Left ventricle myocardium inferior (tissue), 1 donor: Measurements from ENCODE around the gene NOC4L. TPM values are rescaled to one million over a fixed set of nuclear protein-coding genes. Genes with fewer than 3 reads are reported as not detected.
"Not testable (repeated sequence)": the region's sequence is repeated elsewhere in the genome, so short reads cannot be mapped to it uniquely, and the experiment has no call there.

Experiments
- DNase-seq: peaks from one replicate; pipeline ENCODE4 v3.0.0-alpha.2; 2020
- H3K27ac ChIP-seq: fragments of 200-600 bp; replicated peaks from 2 replicates; pipeline ENCODE4 v1.8.0; 2021
- H3K27me3 ChIP-seq: fragments of 200-600 bp; 2 replicates; pipeline ENCODE4 v1.8.0; 2021; ENCODE audit warnings: low read depth
- H3K36me3 ChIP-seq: fragments of 200-600 bp; 2 replicates; pipeline ENCODE4 v1.8.0; 2021
- H3K4me1 ChIP-seq: fragments of 200-600 bp; 2 replicates; pipeline ENCODE4 v1.8.0; 2021
- H3K4me3 ChIP-seq: fragments of 200-600 bp; 2 replicates; pipeline ENCODE4 v1.8.0; 2021; ENCODE audit warnings: mild to moderate bottlenecking, moderate library complexity
- H3K9me3 ChIP-seq: fragments of 200-600 bp; replicated peaks from 2 replicates; pipeline ENCODE4 v1.8.0; 2021
- intact Hi-C: fragments of 100-400 bp; cut with micrococcal nuclease; formaldehyde crosslinking; loops from one replicate; pipeline ENCODE4 v1.11.0; 2022
- long read RNA-seq: library from polyadenylated mRNA; unstranded; transcript quantifications from one replicate; pipeline ENCODE4 v2.0.0, GENCODE V29; 2021
- total RNA-seq: library from RNA; stranded (reverse); fragmentation: NEBNext Ultra II Directional; extraction: Animal tissue kit (Norgen Biotek cat#: 25700); gene quantifications from one replicate; pipeline ENCODE4 v1.2.1, GENCODE V29; 2021
- TF ChIP-seq, protein P1 (sequence below): fragments of 200-600 bp; IDR thresholded peaks from 2 replicates; pipeline ENCODE4 v1.8.0; 2021; ENCODE audit warnings: antibody characterized with exemption, mild to moderate bottlenecking, borderline replicate concordance
- donor health status: DM: no; HTN: yes; CAD: no; lungs with severe emphysema.

NOC4L gene
- total RNA-seq: 10.3 TPM
- long read RNA-seq, transcript NOC4L-201 (15 exons, 1,632 nt): major isoform, 21 of 32 reads
- long read RNA-seq, partial matches to known transcripts: 0 of 32 reads
- long read RNA-seq, other reads (novel, unspliced or antisense): 11 of 32 reads

GRCh38 chr12:132144115-132144809 lies at the start of gene NOC4L, which contains the start of gene DDX51:
TSS of gene NOC4L (plus strand) at chr12:132144457. CDS start at chr12:132144489, 32 bp downstream.
TSS of gene DDX51 (minus strand) at chr12:132144319. CDS start at chr12:132144296, 23 bp downstream.
- DNase-seq: peak; percentile 96
- no peaks in the 10 kb centered on the region for H3K27me3 ChIP-seq
- H3K4me1 ChIP-seq: peaks cover 34% of the 10 kb centered on the region
- no peaks in the 10 kb centered on the region for H3K9me3 ChIP-seq
- peaks cover 44% of the 10 kb centered on the region for H3K36me3 ChIP-seq
- TF ChIP-seq, protein P1, sequence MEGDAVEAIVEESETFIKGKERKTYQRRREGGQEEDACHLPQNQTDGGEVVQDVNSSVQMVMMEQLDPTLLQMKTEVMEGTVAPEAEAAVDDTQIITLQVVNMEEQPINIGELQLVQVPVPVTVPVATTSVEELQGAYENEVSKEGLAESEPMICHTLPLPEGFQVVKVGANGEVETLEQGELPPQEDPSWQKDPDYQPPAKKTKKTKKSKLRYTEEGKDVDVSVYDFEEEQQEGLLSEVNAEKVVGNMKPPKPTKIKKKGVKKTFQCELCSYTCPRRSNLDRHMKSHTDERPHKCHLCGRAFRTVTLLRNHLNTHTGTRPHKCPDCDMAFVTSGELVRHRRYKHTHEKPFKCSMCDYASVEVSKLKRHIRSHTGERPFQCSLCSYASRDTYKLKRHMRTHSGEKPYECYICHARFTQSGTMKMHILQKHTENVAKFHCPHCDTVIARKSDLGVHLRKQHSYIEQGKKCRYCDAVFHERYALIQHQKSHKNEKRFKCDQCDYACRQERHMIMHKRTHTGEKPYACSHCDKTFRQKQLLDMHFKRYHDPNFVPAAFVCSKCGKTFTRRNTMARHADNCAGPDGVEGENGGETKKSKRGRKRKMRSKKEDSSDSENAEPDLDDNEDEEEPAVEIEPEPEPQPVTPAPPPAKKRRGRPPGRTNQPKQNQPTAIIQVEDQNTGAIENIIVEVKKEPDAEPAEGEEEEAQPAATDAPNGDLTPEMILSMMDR: no peak
- H3K27ac ChIP-seq: peak within 1 kb of the TSS; percentile 86
- peak within 1 kb of the TSS; percentile 83 for H3K4me3 ChIP-seq
- intact Hi-C loops: no loop called here

DNA sequence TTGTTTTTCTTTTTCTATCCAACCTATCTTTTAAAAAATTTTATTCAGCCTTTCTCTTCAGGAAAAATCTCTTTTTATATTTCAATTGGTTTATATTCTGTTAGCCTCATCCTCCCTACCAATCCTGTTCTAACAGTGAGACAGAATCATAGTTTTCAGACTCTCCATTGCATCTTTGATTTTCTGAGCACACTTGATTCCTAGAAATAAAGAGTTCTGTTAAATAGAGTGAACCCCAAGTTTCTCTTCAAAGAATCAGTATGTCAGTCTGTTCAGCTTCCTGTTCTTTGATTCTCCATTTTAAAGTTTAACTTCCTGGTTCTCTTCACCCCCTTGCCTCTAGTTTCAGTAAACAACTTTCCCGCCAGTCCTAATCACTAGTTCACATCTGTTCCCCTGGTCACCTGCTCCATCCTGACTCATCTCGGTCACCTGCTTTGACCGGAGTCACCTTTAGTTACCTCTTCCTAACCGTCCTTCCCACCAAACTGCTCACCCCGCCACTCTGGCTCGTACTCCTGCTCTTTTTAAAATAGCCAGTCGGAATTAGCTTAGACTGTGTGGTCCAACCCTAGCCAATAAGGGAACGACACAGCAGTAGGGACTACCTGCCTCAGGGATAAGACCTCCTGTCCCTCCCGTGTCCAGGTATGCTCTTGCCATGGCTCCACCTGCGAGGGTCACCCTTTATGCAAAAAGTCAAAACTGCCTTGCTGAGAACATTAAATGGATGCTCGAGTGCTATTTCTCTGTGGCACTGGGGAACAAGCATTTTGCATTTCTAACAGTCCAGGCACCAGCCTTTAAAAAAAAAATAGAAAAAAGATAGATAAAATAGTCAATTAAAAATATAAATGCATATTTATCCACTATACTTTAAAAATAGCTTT lies 48.5 kb upstream of the NOC4L start:
- Histone ChIP-seq H3K36me3 (peaks cover 30% of the 10 kb centered on the region), H3K27ac (no peak overlapping the region), H3K27me3 (no peaks in the 10 kb centered on the region), H3K4me3 (no peak overlapping the region), H3K9me3 (no peaks in the 10 kb centered on the region), H3K4me1 (no peaks in the 10 kb centered on the region)
- intact Hi-C loops: no loop called here
- no peak for DNase-seq
- TF ChIP-seq, protein P1: no peak

DNA sequence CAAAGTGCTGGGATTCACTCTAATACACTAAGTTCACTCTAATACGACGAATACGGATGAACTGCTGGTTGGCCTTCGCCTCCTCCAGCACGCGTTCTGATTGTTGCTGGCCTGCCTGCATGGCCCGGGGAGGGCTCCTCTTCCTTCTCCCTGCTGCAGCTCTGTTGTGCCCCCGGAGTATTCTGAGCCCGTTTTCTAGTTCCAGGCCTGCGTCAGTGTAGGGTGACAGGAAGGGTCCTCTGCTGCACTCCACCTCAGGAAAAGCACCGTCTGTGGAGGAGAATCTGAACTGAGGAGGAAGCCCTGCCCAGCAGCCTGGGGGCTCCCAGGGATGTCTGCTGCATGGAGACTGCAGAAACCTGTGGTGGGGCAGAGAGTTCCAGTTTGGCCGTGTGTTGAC lies 44.5 kb upstream of the NOC4L start:
- Histone ChIP-seq H3K9me3 (no peaks in the 10 kb centered on the region), H3K27ac (no peak overlapping the region), H3K4me1 (no peaks in the 10 kb centered on the region), H3K27me3 (no peaks in the 10 kb centered on the region), H3K36me3 (peaks cover 12% of the 10 kb centered on the region), H3K4me3 (no peak overlapping the region)
- TF ChIP-seq, protein P1: no peak
- DNase-seq: no peak
- intact Hi-C loops: no loop called here

DNA sequence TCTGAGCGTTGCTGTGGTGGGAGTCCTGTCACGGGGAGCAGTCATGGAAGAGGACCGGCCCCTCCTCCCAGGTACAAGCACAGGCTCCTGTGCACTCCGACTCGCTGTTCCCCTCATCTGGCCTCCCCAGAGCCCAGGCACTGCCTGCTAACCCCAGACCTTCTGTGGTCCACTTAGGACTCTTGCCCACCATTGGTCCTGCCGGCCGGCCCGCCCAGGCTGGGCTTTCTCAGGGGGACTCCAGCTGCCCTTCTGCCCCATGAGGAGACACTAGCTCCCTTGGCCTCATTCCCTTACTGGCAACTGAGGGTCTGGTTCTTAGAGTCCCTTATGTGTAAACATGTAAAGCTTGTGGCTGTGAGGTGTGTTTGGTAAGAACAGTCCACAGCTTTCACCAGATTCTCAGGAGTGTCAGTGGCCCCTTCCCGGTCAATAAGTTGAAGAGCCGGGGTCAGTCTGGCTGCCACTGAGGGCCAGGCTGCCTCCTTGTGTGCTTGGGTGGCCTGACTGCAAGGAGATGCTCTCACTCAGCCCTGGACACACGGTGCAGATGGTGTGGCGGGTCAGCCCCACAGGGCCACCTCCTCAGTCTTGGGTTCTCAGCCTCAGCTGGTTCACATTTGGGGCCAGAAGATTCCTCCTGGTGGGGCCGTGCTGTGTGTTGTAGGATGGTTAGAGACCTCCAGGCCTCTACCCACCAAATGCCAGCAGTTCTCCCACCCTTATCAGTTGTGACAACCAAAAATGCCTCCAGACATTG lies 43.8 kb upstream of the NOC4L start:
- Histone ChIP-seq H3K9me3 (no peaks in the 10 kb centered on the region), H3K27ac (no peak overlapping the region), H3K36me3 (peaks cover 15% of the 10 kb centered on the region), H3K4me3 (no peak overlapping the region), H3K27me3 (no peaks in the 10 kb centered on the region), H3K4me1 (no peaks in the 10 kb centered on the region)
- TF ChIP-seq, protein P1: no peak
- no peak for DNase-seq
- intact Hi-C loops: no loop called here

DNA sequence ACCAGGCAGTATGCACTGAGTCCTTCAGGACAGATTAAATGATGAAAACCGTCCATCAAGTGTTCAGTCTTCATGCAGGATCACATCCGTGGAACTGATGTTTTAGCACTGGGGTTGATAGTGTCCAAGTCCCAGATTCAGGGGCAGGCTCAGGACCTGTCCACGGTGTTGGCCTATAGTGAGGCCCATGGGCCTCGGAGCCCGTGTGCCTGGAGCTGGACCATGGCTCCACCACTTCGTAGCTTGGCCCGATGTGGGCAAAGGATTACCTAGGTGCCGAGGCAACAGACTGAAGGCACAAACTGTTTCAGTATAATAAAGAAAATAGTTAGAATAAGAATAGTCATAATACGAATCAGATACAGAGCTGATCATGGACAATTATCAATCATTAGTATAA lies 42.0 kb upstream of the NOC4L start:
- no peaks in the 10 kb centered on the region for H3K9me3 ChIP-seq
- DNase-seq: no peak
- no peak overlapping the region for H3K4me3 ChIP-seq
- no peaks in the 10 kb centered on the region for H3K4me1 ChIP-seq
- TF ChIP-seq, protein P1: no peak
- no peak overlapping the region for H3K27ac ChIP-seq
- no peaks in the 10 kb centered on the region for H3K27me3 ChIP-seq
- H3K36me3 ChIP-seq: peaks cover 31% of the 10 kb centered on the region
- intact Hi-C loops: no loop called here

DNA sequence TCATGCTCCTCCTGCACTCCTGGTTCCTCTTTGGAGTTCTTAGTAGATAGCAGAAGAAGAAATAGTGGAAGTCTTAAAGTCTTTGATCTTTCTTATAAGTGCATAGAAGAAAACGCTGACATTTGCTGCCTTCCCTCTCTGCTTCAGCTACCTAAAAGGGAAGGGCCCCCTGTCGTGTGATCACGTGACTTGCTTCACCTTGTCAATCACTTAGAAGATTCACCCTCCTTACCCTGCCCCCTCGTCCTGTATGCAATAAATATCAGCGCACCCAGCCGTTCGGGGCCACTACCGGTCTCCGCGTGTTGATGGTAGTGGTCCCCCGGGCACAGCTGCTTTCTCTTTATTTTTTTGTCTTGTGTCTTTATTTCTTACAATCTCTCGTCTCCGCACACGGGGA lies 41.2 kb upstream of the NOC4L start:
- H3K27ac ChIP-seq, H3K9me3 ChIP-seq, H3K4me1 ChIP-seq, intact Hi-C loops, DNase-seq, H3K4me3 ChIP-seq, H3K27me3 ChIP-seq: not testable (repeated sequence)
- peaks cover 34% of the 10 kb centered on the region for H3K36me3 ChIP-seq
